GM23338 (cell line): Measurements from ENCODE around the gene EGF.

ENCODE experiments used
- CREB1 ChIP-seq: fragments of 250-450 bp; sonication (Bioruptor Pico); IDR thresholded peaks from 2 replicates; pipeline ENCODE4 v1.5.0; 2020; ENCODE audit warnings: low read depth, mild to moderate bottlenecking, moderate library complexity
- EZH2 ChIP-seq: fragments of 200-600 bp; sonication (generic); IDR thresholded peaks from one replicate; pipeline ENCODE4 v1.8.0; 2017; ENCODE audit warnings: antibody characterized with exemption, mild to moderate bottlenecking, low read depth; ENCODE audit not compliant: unreplicated experiment
- EZH2phosphoT487 ChIP-seq: fragments of 200-600 bp; sonication (generic); IDR thresholded peaks from one replicate; pipeline ENCODE4 v1.8.1; 2018; ENCODE audit warnings: antibody characterized with exemption; ENCODE audit not compliant: unreplicated experiment
- NANOG ChIP-seq: IDR thresholded peaks from 2 replicates; pipeline ENCODE4 v1.6.1; 2016; ENCODE audit warnings: antibody characterized with exemption, borderline replicate concordance
- POLR2AphosphoS5 ChIP-seq: IDR thresholded peaks from 2 replicates; pipeline ENCODE4 v1.6.1; 2016; ENCODE audit warnings: antibody characterized with exemption, low read depth
- ZNF331 ChIP-seq: fragments of 250-450 bp; sonication (Bioruptor Pico); IDR thresholded peaks from 2 replicates; pipeline ENCODE4 v1.5.0; 2020; ENCODE audit warnings: low read depth, mild to moderate bottlenecking, moderate library complexity
- ZNF462 ChIP-seq: fragments of 250-450 bp; sonication (Bioruptor Pico); IDR thresholded peaks from 2 replicates; pipeline ENCODE4 v1.5.0; 2020; ENCODE audit warnings: mild to moderate bottlenecking, moderate library complexity
- TF ChIP-seq, protein P1 (sequence below), 2 experiments: fragments of 200-600 bp in 1 of 2; sonication (generic) in 1 of 2; conservative IDR thresholded peaks; 2 replicates each; pipeline versions ENCODE4 v1.5.1 to v1.6.1; 2016 to 2017; ENCODE audit warnings: antibody characterized with exemption in 2 of 2, low read depth in 2 of 2, mild to moderate bottlenecking in 2 of 2, moderate library complexity in 1 of 2
- TF ChIP-seq, protein P2 (sequence below): IDR thresholded peaks from 2 replicates; pipeline ENCODE4 v1.6.1; 2016; ENCODE audit warnings: antibody characterized with exemption
- TF ChIP-seq, protein P3 (sequence below): IDR thresholded peaks from one replicate; pipeline ENCODE4 v1.6.1; 2018; ENCODE audit warnings: antibody characterized with exemption; ENCODE audit not compliant: unreplicated experiment

- TF ChIP-seq POLR2AphosphoS5 (no peak), EZH2 (no peak), ZNF462 (no peak), CREB1 (no peak), EZH2phosphoT487 (no peak), ZNF331 (CRISPR knock-in tag) (no peak), NANOG (no peak)
- TF ChIP-seq, protein P1, sequence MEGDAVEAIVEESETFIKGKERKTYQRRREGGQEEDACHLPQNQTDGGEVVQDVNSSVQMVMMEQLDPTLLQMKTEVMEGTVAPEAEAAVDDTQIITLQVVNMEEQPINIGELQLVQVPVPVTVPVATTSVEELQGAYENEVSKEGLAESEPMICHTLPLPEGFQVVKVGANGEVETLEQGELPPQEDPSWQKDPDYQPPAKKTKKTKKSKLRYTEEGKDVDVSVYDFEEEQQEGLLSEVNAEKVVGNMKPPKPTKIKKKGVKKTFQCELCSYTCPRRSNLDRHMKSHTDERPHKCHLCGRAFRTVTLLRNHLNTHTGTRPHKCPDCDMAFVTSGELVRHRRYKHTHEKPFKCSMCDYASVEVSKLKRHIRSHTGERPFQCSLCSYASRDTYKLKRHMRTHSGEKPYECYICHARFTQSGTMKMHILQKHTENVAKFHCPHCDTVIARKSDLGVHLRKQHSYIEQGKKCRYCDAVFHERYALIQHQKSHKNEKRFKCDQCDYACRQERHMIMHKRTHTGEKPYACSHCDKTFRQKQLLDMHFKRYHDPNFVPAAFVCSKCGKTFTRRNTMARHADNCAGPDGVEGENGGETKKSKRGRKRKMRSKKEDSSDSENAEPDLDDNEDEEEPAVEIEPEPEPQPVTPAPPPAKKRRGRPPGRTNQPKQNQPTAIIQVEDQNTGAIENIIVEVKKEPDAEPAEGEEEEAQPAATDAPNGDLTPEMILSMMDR (conservative IDR thresholded peaks at IDR 0.05; ENCODE audit: low read depth in 2 of 2): no peak
- TF ChIP-seq, protein P2, sequence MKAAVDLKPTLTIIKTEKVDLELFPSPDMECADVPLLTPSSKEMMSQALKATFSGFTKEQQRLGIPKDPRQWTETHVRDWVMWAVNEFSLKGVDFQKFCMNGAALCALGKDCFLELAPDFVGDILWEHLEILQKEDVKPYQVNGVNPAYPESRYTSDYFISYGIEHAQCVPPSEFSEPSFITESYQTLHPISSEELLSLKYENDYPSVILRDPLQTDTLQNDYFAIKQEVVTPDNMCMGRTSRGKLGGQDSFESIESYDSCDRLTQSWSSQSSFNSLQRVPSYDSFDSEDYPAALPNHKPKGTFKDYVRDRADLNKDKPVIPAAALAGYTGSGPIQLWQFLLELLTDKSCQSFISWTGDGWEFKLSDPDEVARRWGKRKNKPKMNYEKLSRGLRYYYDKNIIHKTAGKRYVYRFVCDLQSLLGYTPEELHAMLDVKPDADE: no peak
- TF ChIP-seq, protein P3, sequence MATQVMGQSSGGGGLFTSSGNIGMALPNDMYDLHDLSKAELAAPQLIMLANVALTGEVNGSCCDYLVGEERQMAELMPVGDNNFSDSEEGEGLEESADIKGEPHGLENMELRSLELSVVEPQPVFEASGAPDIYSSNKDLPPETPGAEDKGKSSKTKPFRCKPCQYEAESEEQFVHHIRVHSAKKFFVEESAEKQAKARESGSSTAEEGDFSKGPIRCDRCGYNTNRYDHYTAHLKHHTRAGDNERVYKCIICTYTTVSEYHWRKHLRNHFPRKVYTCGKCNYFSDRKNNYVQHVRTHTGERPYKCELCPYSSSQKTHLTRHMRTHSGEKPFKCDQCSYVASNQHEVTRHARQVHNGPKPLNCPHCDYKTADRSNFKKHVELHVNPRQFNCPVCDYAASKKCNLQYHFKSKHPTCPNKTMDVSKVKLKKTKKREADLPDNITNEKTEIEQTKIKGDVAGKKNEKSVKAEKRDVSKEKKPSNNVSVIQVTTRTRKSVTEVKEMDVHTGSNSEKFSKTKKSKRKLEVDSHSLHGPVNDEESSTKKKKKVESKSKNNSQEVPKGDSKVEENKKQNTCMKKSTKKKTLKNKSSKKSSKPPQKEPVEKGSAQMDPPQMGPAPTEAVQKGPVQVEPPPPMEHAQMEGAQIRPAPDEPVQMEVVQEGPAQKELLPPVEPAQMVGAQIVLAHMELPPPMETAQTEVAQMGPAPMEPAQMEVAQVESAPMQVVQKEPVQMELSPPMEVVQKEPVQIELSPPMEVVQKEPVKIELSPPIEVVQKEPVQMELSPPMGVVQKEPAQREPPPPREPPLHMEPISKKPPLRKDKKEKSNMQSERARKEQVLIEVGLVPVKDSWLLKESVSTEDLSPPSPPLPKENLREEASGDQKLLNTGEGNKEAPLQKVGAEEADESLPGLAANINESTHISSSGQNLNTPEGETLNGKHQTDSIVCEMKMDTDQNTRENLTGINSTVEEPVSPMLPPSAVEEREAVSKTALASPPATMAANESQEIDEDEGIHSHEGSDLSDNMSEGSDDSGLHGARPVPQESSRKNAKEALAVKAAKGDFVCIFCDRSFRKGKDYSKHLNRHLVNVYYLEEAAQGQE: no peak
Measured at GRCh38 chr4:109979920-109980717, 67.4 kb downstream of the EGF start.
